Fibroblast of villous mesenchyme (primary cell): Measurements from ENCODE around the gene DROSHA. TPM values are rescaled to one million over a fixed set of nuclear protein-coding genes. Genes with fewer than 3 reads are reported as not detected.
"Not testable (repeated sequence)": the region's sequence is repeated elsewhere in the genome, so short reads cannot be mapped to it uniquely, and the experiment has no call there.

Experiments used
- DNase-seq: peaks from one replicate; pipeline ENCODE4 v3.0.0-alpha.2; 2010; ENCODE audit warnings: low read depth
- H3K4me3 ChIP-seq: 2 replicates; pipeline ENCODE4 v1.5.1; 2011; ENCODE audit warnings: low read depth, mild to moderate bottlenecking, low read length
- CTCF ChIP-seq: IDR thresholded peaks from 2 replicates; pipeline ENCODE4 v1.5.1; 2012; ENCODE audit warnings: low read depth, mild to moderate bottlenecking, low read length; ENCODE audit not compliant: insufficient read depth
- total RNA-seq: library from RNA; depleted of rRNA; stranded (reverse); fragments of >200 nt; gene quantifications from 2 replicates; pipeline ENCODE4 v1.2.3, GENCODE V29; 2012

Gene DROSHA
- total RNA-seq, 1 donor = 54.8 TPM

- DNase-seq = no peak
- TF ChIP-seq CTCF = no peak
Measured at GRCh38 chr5:31554552-31554951, 22.7 kb upstream of the DROSHA start.

GRCh38 chr5:31553863-31554262 is 22.0 kb upstream of the DROSHA start:
- TF ChIP-seq CTCF = no peak
- no peak overlapping the region for H3K4me3 ChIP-seq
- DNase-seq = no peak

More at GRCh38 chr5:31554552-31554951, 22.7 kb upstream of the DROSHA start:
- H3K4me3 ChIP-seq = no peak overlapping the region

GRCh38 chr5:31551878-31552277 is 20.0 kb upstream of the DROSHA start:
- no peak for TF ChIP-seq CTCF
- no peak overlapping the region for H3K4me3 ChIP-seq
- DNase-seq = no peak

- H3K4me3 ChIP-seq, DNase-seq: not testable (repeated sequence)
Measured at GRCh38 chr5:31549114-31549513, 17.2 kb upstream of the DROSHA start.

GRCh38 chr5:31537851-31538250 is 6.0 kb upstream of the DROSHA start:
- peak; percentile 24 for DNase-seq
- TF ChIP-seq CTCF = no peak
- H3K4me3 ChIP-seq = no peak overlapping the region

- DNase-seq = no peak
- H3K4me3 ChIP-seq = no peak overlapping the region
- TF ChIP-seq CTCF = no peak
Measured at GRCh38 chr5:31537349-31537748, 5.5 kb upstream of the DROSHA start.

GRCh38 chr5:31536873-31537272 is 5.0 kb upstream of the DROSHA start:
- H3K4me3 ChIP-seq = no peak overlapping the region
- DNase-seq = no peak
- no peak for TF ChIP-seq CTCF

- no peak for DNase-seq
- no peak for TF ChIP-seq CTCF
- no peak overlapping the region for H3K4me3 ChIP-seq
Measured at GRCh38 chr5:31534527-31535046, 2.7 kb upstream of the DROSHA start.
